Right lobe of liver (tissue), 6 donors: ENCODE data around the gene MPL. TPM values are rescaled to one million over a fixed set of nuclear protein-coding genes. Genes with fewer than 3 reads are reported as not detected.

Experiments
- ATAC-seq, 4 donors: fragments of 200-7000 bp; cut with Tn5 transposase; one replicate each; pipeline ENCODE4 v1.9.1; 2020; ENCODE audit warnings: mild to moderate bottlenecking in 4 of 4, moderate library complexity in 4 of 4
- DNase-seq, 3 donors: peaks; one replicate each; pipeline ENCODE4 v3.0.0-alpha.2; 2020
- H3K27ac ChIP-seq, 3 donors: fragments of 200-600 bp; one replicate each; pipeline ENCODE4 v1.8.0; 2022
- H3K27me3 ChIP-seq, 2 donors: fragments of 200-600 bp; one replicate each; pipeline ENCODE4 v1.8.0; 2022
- H3K36me3 ChIP-seq, 4 donors: fragments of 200-600 bp; sonication (generic) in 1 of 4; one replicate each; pipeline versions ENCODE4 v1.5.1 to v1.8.0; 2017 to 2022; ENCODE audit warnings: control low read depth in 1 of 4
- H3K4me1 ChIP-seq, 4 donors: fragments of 200-600 bp; sonication (generic) in 1 of 4; one replicate each; pipeline versions ENCODE4 v1.5.1 to v1.8.0; 2017 to 2022; ENCODE audit warnings: control low read depth in 1 of 4
- H3K4me3 ChIP-seq, 3 donors: fragments of 200-600 bp; one replicate each; pipeline ENCODE4 v1.8.0; 2022
- H3K9me3 ChIP-seq, 4 donors: fragments of 200-600 bp; sonication (generic) in 1 of 4; one replicate each; pipeline versions ENCODE4 v1.5.1 to v1.8.0; 2017 to 2022; ENCODE audit warnings: control low read depth in 1 of 4
- CTCF ChIP-seq, 4 donors: fragments of 200-600 bp in 3 of 4; fragments of 450-650 bp in 1 of 4; IDR thresholded peaks; one replicate each; pipeline versions ENCODE4 v1.5.1 to v1.8.0; 2016 to 2022; ENCODE audit warnings: antibody characterized with exemption in 4 of 4, mild to moderate bottlenecking in 2 of 4
- POLR2A ChIP-seq: fragments of 450-650 bp; IDR thresholded peaks from one replicate; pipeline ENCODE4 v1.6.1; 2017; ENCODE audit warnings: antibody characterized with exemption, mild to moderate bottlenecking
- WGBS: methylation state at CpG from one replicate; pipeline ENCODE4 v1.1.6; 2018; ENCODE audit warnings: low coverage, low lambda C conversion rate; ENCODE audit not compliant: insufficient coverage; ENCODE audit errors: missing lambda C conversion rate; 5-methylcytosine and 5-hydroxymethylcytosine counted together
- intact Hi-C, 2 donors: fragments of 100-400 bp; cut with DNase I; formaldehyde crosslinking; loops; one replicate each; pipeline versions ENCODE4 v1.11.2 to v1.14.1; 2022
- total RNA-seq, 6 experiments: library from RNA; depleted of rRNA in 2 of 6; stranded (reverse); fragments of >200 nt in 2 of 6; fragmentation: NEBNext Ultra II Directional in 3 of 6; extraction: Animal tissue kit (Norgen Biotek cat#: 25700) in 3 of 6; gene quantifications; one replicate each; pipeline versions ENCODE4 v1.1.0 to v1.2.4, GENCODE V29; 2016 to 2023
- donor health status: DM: no; HTN: yes; CAD: no.
- donor health status: DM: no; HTN: no; CAD: no.
- donor health status: DM: no; HTN: no; CAD: no.
- donor health status: DM: no; HTN: yes; CAD: no.
- donor health status: DM: no; HTN: yes; CAD: no.

The MPL gene
- total RNA-seq, 6 experiments from 2014 or later, result 0.59 TPM; not detected in 5

DNA sequence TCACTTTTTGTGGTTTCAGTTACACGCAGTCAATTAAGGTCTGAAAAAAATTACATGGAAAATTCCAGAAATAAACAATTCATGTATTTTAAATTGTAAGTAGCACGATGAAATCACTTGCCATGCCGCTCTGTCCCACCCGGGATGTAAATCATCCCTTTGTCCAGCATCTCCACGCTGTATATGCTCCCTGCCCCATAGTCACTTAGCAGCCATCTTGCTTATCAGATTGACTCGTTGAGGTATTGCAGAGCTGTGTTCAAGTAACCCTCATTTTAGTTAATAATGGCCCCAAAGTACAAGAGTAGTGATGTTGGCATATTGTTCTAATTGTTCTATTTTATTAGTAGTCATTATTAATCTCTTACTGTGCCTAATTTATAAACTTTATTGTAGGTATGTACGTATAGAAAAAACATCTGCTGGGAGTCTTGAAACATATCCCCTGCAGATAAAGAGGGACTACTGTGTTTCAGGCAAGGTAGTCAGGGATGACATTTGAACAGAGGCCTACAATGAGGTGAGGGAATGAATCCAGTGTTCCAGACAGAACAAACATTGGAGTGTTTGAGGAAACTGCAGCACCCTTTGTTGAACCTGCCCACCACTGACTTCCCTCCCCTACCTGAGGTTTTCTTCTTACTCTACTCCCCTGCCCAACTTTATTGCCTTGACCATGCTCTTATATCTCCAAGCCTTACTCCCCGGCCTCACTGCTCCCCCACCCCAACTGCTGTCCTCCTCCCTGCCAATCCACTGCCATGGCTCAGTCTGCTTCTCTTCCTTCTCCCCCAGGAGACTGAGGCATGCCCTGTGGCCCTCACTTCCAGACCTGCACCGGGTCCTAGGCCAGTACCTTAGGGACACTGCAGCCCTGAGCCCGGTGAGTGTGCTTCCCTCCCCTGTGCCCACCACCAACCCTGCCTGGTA lies 14.1 kb downstream of the MPL start:
- peaks cover 0 to 10% (median 0%) of the 10 kb centered on the region in 4 donors for H3K4me1 ChIP-seq
- no peak overlapping the region for H3K27ac ChIP-seq
- intact Hi-C loops, result no loop called here
- H3K36me3 ChIP-seq, result no peaks in the 10 kb centered on the region
- 72% methylated on average over 6 of the region's 10 CpGs for WGBS
- DNase-seq (no peak), ATAC-seq (no peak)
- H3K4me3 ChIP-seq, result no peak overlapping the region
- TF ChIP-seq POLR2A (no peak), CTCF (IDR thresholded peaks at IDR 0.05) (no peak)
- H3K27me3 ChIP-seq, result no peaks in the 10 kb centered on the region
- H3K9me3 ChIP-seq, result no peaks in the 10 kb centered on the region

- no peak overlapping the region for H3K4me3 ChIP-seq
- H3K27me3 ChIP-seq, result no peaks in the 10 kb centered on the region
- ATAC-seq, result no peak
- 92% methylated on average over 2 of the region's 2 CpGs for WGBS
- TF ChIP-seq POLR2A (no peak), CTCF (IDR thresholded peaks at IDR 0.05) (no peak)
- no peaks in the 10 kb centered on the region for H3K9me3 ChIP-seq
- no peak overlapping the region for H3K27ac ChIP-seq
- no peaks in the 10 kb centered on the region for H3K36me3 ChIP-seq
- intact Hi-C loops, result no loop called here
- DNase-seq, result no peak
- H3K4me1 ChIP-seq, result peaks cover 0 to 10% (median 0%) of the 10 kb centered on the region in 4 donors
Measured at GRCh38 chr1:43352351-43352705, 14.7 kb downstream of the MPL start.

- ATAC-seq (no peak), DNase-seq (no peak)
- no peak for TF ChIP-seq CTCF (IDR thresholded peaks at IDR 0.05)
- TF ChIP-seq POLR2A, result no peak
- Histone ChIP-seq H3K4me3 (no peak overlapping the region), H3K9me3 (no peaks in the 10 kb centered on the region), H3K27ac (no peak overlapping the region), H3K4me1 (peaks cover 0 to 11% (median 2%) of the 10 kb centered on the region in 4 donors), H3K36me3 (no peaks in the 10 kb centered on the region), H3K27me3 (no peaks in the 10 kb centered on the region)
- intact Hi-C loops, result no loop called here
- 79% methylated on average over 3 of the region's 3 CpGs for WGBS
Measured at GRCh38 chr1:43352881-43353280, 15.3 kb downstream of the MPL start.

GRCh38 chr1:43354471-43354870 lies 16.9 kb downstream of the MPL start:
- no peaks in the 10 kb centered on the region for H3K9me3 ChIP-seq
- no peaks in the 10 kb centered on the region for H3K27me3 ChIP-seq
- TF ChIP-seq POLR2A (no peak), CTCF (IDR thresholded peaks at IDR 0.05) (no peak)
- 73% methylated on average over 2 of the region's 2 CpGs for WGBS
- intact Hi-C loops, result no loop called here
- H3K27ac ChIP-seq, result no peak overlapping the region
- no peak overlapping the region for H3K4me3 ChIP-seq
- H3K4me1 ChIP-seq, result peaks cover 0 to 18% (median 6%) of the 10 kb centered on the region in 4 donors
- DNase-seq, result no peak
- no peaks in the 10 kb centered on the region for H3K36me3 ChIP-seq
- ATAC-seq, result no peak
